NCI-H1105 (cell line): Measurements from ENCODE around the gene NTM.

Experiments
- DNase-seq: peaks from one replicate; lab custom pipeline; 2025; lab: John Stamatoyannopoulos, UW

Gene NTM

GRCh38 chr11:131373095-131373725 lies 2.8 kb downstream of the NTM start:
- DNase-seq: no peak

GRCh38 chr11:131373756-131374155 lies 3.3 kb downstream of the NTM start:
- DNase-seq: no peak

GRCh38 chr11:131375421-131375820 lies 5.0 kb downstream of the NTM start:
- no peak for DNase-seq

- no peak for DNase-seq
Measured at GRCh38 chr11:131375915-131376314, 5.5 kb downstream of the NTM start.

- DNase-seq: no peak
Measured at GRCh38 chr11:131378931-131379330, 8.5 kb downstream of the NTM start.

- no peak for DNase-seq
Measured at GRCh38 chr11:131385763-131386390, 15.5 kb downstream of the NTM start.

- no peak for DNase-seq
Measured at GRCh38 chr11:131386408-131386807, 16.0 kb downstream of the NTM start.

- DNase-seq: no peak
Measured at GRCh38 chr11:131388030-131388429, 17.6 kb downstream of the NTM start.

- DNase-seq: no peak
Measured at GRCh38 chr11:131389582-131389981, 19.2 kb downstream of the NTM start.

GRCh38 chr11:131391176-131391575 lies 20.8 kb downstream of the NTM start:
- DNase-seq: no peak

GRCh38 chr11:131392528-131393255 lies 22.3 kb downstream of the NTM start:
- no peak for DNase-seq

GRCh38 chr11:131393691-131394090 lies 23.3 kb downstream of the NTM start:
- no peak for DNase-seq

GRCh38 chr11:131397675-131398074 lies 27.3 kb downstream of the NTM start:
- DNase-seq: no peak

GRCh38 chr11:131402040-131402439 lies 31.6 kb downstream of the NTM start:
- no peak for DNase-seq

- DNase-seq: no peak
Measured at GRCh38 chr11:131404010-131404409, 33.6 kb downstream of the NTM start.

GRCh38 chr11:131408025-131408640 lies 37.7 kb downstream of the NTM start:
- DNase-seq: no peak

GRCh38 chr11:131409345-131409744 lies 38.9 kb downstream of the NTM start:
- DNase-seq: no peak

- no peak for DNase-seq
Measured at GRCh38 chr11:131411636-131412035, 41.2 kb downstream of the NTM start.

- DNase-seq: no peak
Measured at GRCh38 chr11:131412061-131412460, 41.6 kb downstream of the NTM start.

- no peak for DNase-seq
Measured at GRCh38 chr11:131413217-131413616, 42.8 kb downstream of the NTM start.

GRCh38 chr11:131418189-131418588 lies 47.8 kb downstream of the NTM start:
- no peak for DNase-seq

- DNase-seq: no peak
Measured at GRCh38 chr11:131421066-131421855, 50.8 kb downstream of the NTM start.
